ENCODE results near the gene DIMT1. TPM values are rescaled to one million over a fixed set of nuclear protein-coding genes. Genes with fewer than 3 reads are reported as not detected.

DIMT1 gene
- total RNA-seq, 4 donors from 2014 or later = 2.1 to 11.6 (median 5.8) TPM

GRCh38 chr5:62424763-62425162 lies 21.1 kb upstream of the DIMT1 start:
- TF ChIP-seq POLR2A (IDR thresholded peaks at IDR 0.05) (no peak), CTCF (IDR thresholded peaks at IDR 0.05) (no peak)

GRCh38 chr5:62421414-62421813 lies 17.7 kb upstream of the DIMT1 start:
- no peak for TF ChIP-seq POLR2A (IDR thresholded peaks at IDR 0.05)
- no peak for TF ChIP-seq CTCF (IDR thresholded peaks at IDR 0.05)
- Histone ChIP-seq H3K9me3 (no peaks in the 10 kb centered on the region), H3K4me3 (no peak overlapping the region), H3K36me3 (no peaks in the 10 kb centered on the region), H3K27me3 (no peaks in the 10 kb centered on the region), H3K4me1 (no peaks in the 10 kb centered on the region), H3K27ac (no peak overlapping the region)
- DNase-seq = no peak

More at GRCh38 chr5:62424763-62425162, 21.1 kb upstream of the DIMT1 start:
- no peak for DNase-seq
- Histone ChIP-seq H3K4me1 (no peaks in the 10 kb centered on the region), H3K36me3 (no peaks in the 10 kb centered on the region), H3K4me3 (no peak overlapping the region), H3K27ac (no peak overlapping the region), H3K9me3 (no peaks in the 10 kb centered on the region), H3K27me3 (no peaks in the 10 kb centered on the region)

- Histone ChIP-seq H3K27me3 (no peaks in the 10 kb centered on the region), H3K9me3 (no peaks in the 10 kb centered on the region), H3K4me1 (no peaks in the 10 kb centered on the region), H3K36me3 (no peaks in the 10 kb centered on the region), H3K4me3 (no peak overlapping the region), H3K27ac (no peak overlapping the region)
- DNase-seq = no peak
- no peak for TF ChIP-seq CTCF (IDR thresholded peaks at IDR 0.05)
- TF ChIP-seq POLR2A (IDR thresholded peaks at IDR 0.05) = no peak
These were observed 15.9 kb upstream of the DIMT1 start for GRCh38 chr5:62419609-62420008.

GRCh38 chr5:62418462-62419076 lies 14.9 kb upstream of the DIMT1 start:
- H3K36me3 ChIP-seq = no peaks in the 10 kb centered on the region
- H3K4me3 ChIP-seq = no peak overlapping the region
- no peak for DNase-seq
- H3K4me1 ChIP-seq = peaks cover 0 to 4% (median 1%) of the 10 kb centered on the region in 4 donors
- no peak overlapping the region for H3K27ac ChIP-seq
- H3K9me3 ChIP-seq = no peaks in the 10 kb centered on the region
- TF ChIP-seq CTCF (IDR thresholded peaks at IDR 0.05) = no peak
- no peak for TF ChIP-seq POLR2A (IDR thresholded peaks at IDR 0.05)
- no peaks in the 10 kb centered on the region for H3K27me3 ChIP-seq

GRCh38 chr5:62413711-62414110 lies 10.0 kb upstream of the DIMT1 start:
- no peak for TF ChIP-seq CTCF (IDR thresholded peaks at IDR 0.05)
- Histone ChIP-seq H3K9me3 (no peaks in the 10 kb centered on the region), H3K4me3 (peak overlapping the region in 2 of 4 donors; percentile 72 to 99), H3K4me1 (peaks cover 0 to 14% (median 3%) of the 10 kb centered on the region in 4 donors), H3K36me3 (no peaks in the 10 kb centered on the region), H3K27me3 (no peaks in the 10 kb centered on the region), H3K27ac (no peak overlapping the region)
- DNase-seq = no peak

Measured in Peyer's patch (tissue), 4 donors.